Calu3 (cell line): ENCODE measurements around the gene NFKBIZ. TPM values are rescaled to one million over a fixed set of nuclear protein-coding genes. Genes with fewer than 3 reads are reported as not detected.

Experiments used
- BruUV-seq: library from RNA; stranded (reverse); fragments of 400-500 nt; replicated peaks from 2 replicates; lab custom pipeline; 2021; lab: Mats Ljungman, UMichigan
- CTCF ChIA-PET: fragments of 300-600 bp; sonication (Branson Sonifier 250); formaldehyde crosslinking; loops from one replicate; lab custom pipeline; 2022; ENCODE audit warnings: antibody characterized with exemption; lab: Charles Lee
- DNase-seq: peaks from one replicate; pipeline ENCODE4 v3.0.0; 2022
- H3K27ac Mint-ChIP-seq: one replicate; pipeline ENCODE4 v1.8.0; 2022; ENCODE audit warnings: mixed read lengths; ENCODE audit not compliant: unreplicated experiment
- H3K27me3 Mint-ChIP-seq: one replicate; pipeline ENCODE4 v1.8.0; 2022; ENCODE audit warnings: mixed read lengths; ENCODE audit not compliant: unreplicated experiment
- H3K36me3 Mint-ChIP-seq: one replicate; pipeline ENCODE4 v1.8.0; 2022; ENCODE audit warnings: mild to moderate bottlenecking, moderate library complexity, mixed read lengths; ENCODE audit not compliant: insufficient read depth, unreplicated experiment
- H3K4me1 Mint-ChIP-seq: one replicate; pipeline ENCODE4 v1.8.0; 2022; ENCODE audit warnings: mild to moderate bottlenecking, low read depth, mixed read lengths; ENCODE audit not compliant: unreplicated experiment
- H3K4me3 Mint-ChIP-seq: one replicate; pipeline ENCODE4 v1.8.0; 2022; ENCODE audit warnings: mild to moderate bottlenecking, low read depth, moderate library complexity, mixed read lengths; ENCODE audit not compliant: unreplicated experiment
- H3K9me3 Mint-ChIP-seq: one replicate; pipeline ENCODE4 v1.8.0; 2022; ENCODE audit warnings: low read depth, mixed read lengths; ENCODE audit not compliant: unreplicated experiment
- intact Hi-C: fragments of 100-400 bp; cut with micrococcal nuclease; formaldehyde crosslinking; loops from one replicate; pipeline ENCODE4 v1.10.0; 2022; ENCODE audit not compliant: unreplicated experiment
- total RNA-seq: library from RNA; stranded (reverse); gene quantifications from 2 replicates; pipeline ENCODE4 v1.2.3, GENCODE V29; 2022
- TF ChIP-seq, protein P1 (sequence below): fragments of 200-600 bp; IDR thresholded peaks from one replicate; pipeline ENCODE4 v1.8.0; 2022; ENCODE audit warnings: antibody characterized with exemption; ENCODE audit not compliant: unreplicated experiment

Gene NFKBIZ
- total RNA-seq, 1 experiment from 2014 or later, result 217 TPM

DNA sequence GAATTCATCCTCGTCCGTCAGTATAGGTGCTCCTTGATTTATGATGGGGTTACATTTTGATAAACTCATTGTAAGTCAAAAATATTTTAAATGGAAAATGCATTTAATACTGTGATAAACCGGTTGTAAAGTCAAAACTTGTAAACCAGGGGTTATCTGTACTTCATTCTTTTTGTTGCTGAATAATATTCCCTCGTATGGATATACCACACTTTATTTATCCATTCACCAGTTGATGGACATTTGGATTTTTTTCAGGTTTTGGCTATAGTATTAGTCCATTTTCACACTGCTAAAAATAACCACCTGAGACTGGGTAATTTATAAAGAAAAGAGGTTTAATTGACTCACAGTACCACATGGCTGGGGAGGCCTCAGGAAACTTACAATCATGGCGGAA lies 47.7 kb downstream of the NFKBIZ start:
- H3K4me3 Mint-ChIP-seq, result no peak overlapping the region
- H3K27ac Mint-ChIP-seq, result no peak overlapping the region
- BruUV-seq, result no TSS peak
- CTCF ChIA-PET, result no interaction called here
- no peak for DNase-seq
- no peaks in the 10 kb centered on the region for H3K27me3 Mint-ChIP-seq
- intact Hi-C loops, result no loop called here
- H3K9me3 Mint-ChIP-seq, result no peaks in the 10 kb centered on the region
- H3K36me3 Mint-ChIP-seq, result no peaks in the 10 kb centered on the region
- peaks cover 15% of the 10 kb centered on the region for H3K4me1 Mint-ChIP-seq
- TF ChIP-seq, protein P1, sequence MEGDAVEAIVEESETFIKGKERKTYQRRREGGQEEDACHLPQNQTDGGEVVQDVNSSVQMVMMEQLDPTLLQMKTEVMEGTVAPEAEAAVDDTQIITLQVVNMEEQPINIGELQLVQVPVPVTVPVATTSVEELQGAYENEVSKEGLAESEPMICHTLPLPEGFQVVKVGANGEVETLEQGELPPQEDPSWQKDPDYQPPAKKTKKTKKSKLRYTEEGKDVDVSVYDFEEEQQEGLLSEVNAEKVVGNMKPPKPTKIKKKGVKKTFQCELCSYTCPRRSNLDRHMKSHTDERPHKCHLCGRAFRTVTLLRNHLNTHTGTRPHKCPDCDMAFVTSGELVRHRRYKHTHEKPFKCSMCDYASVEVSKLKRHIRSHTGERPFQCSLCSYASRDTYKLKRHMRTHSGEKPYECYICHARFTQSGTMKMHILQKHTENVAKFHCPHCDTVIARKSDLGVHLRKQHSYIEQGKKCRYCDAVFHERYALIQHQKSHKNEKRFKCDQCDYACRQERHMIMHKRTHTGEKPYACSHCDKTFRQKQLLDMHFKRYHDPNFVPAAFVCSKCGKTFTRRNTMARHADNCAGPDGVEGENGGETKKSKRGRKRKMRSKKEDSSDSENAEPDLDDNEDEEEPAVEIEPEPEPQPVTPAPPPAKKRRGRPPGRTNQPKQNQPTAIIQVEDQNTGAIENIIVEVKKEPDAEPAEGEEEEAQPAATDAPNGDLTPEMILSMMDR, result no peak

DNA sequence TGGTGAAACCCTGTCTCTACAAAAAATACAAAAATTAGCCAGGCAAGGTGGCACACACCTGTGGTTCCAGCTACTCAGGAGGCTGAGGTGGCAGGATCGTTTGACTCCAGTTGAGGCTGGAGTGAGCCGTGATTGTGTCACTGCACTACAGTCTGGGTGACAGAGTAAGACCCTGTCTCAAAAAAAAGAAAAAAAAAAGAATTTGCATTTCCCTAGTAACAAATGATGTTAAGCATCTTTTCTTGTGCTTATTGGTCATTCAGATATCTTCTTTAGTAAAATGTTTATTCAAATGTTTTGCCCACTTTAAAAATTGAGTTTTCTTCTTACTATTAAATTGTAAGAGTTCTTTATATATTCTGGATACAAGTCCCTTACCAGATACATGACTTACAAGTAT lies 48.7 kb downstream of the NFKBIZ start:
- H3K4me3 Mint-ChIP-seq, result no peak overlapping the region
- no peaks in the 10 kb centered on the region for H3K36me3 Mint-ChIP-seq
- no TSS peak for BruUV-seq
- DNase-seq, result no peak
- H3K27ac Mint-ChIP-seq, result no peak overlapping the region
- H3K27me3 Mint-ChIP-seq, result no peaks in the 10 kb centered on the region
- TF ChIP-seq, protein P1, result no peak
- intact Hi-C loops, result no loop called here
- CTCF ChIA-PET, result no interaction called here
- H3K4me1 Mint-ChIP-seq, result peaks cover 13% of the 10 kb centered on the region
- H3K9me3 Mint-ChIP-seq, result no peaks in the 10 kb centered on the region

DNA sequence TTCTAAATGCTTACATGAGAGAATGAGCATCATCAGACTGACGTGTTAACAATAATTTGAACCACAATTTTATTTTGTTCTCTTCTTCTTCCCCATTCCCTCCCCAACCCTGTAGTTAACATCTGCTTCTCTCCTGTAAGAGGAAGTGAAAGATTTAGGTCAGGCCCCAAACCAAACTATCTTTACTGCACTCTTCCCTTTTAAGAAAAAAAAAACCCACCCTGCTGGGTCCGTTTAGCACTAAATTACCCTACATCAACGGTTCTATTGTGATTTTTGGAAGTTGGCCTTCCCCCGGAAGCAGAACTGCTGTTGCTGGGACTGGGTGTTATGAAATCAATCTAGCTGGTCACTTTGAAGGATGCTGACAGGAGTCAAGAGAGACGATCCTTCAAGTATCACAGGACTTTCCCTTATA lies 49.4 kb downstream of the NFKBIZ start:
- DNase-seq, result no peak
- no peaks in the 10 kb centered on the region for H3K36me3 Mint-ChIP-seq
- no peaks in the 10 kb centered on the region for H3K27me3 Mint-ChIP-seq
- peaks cover 13% of the 10 kb centered on the region for H3K4me1 Mint-ChIP-seq
- TF ChIP-seq, protein P1, result no peak
- no peak overlapping the region for H3K27ac Mint-ChIP-seq
- no peaks in the 10 kb centered on the region for H3K9me3 Mint-ChIP-seq
- H3K4me3 Mint-ChIP-seq, result no peak overlapping the region
- no TSS peak for BruUV-seq
- CTCF ChIA-PET, result no interaction called here
- intact Hi-C loops, result no loop called here

DNA sequence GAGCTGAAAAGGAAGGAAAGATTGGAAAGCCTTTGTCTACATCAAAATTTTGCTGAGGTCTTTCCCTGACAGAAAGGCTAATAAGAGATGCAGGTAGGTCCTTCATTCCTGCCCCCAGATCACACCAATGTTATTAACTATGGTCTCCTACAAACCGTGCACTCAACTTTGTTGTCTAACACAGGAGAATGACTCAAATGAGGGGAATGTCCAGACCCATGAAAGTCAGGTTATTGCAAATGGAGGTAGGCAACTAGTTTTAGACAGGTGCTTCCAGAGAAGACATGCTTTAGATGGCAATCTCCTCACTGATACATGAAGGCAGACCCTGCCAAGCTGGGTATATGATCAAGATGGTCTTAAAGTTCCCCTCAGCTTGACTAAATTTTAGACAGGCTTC lies 51.0 kb downstream of the NFKBIZ start:
- peaks cover 13% of the 10 kb centered on the region for H3K4me1 Mint-ChIP-seq
- no peaks in the 10 kb centered on the region for H3K9me3 Mint-ChIP-seq
- no peaks in the 10 kb centered on the region for H3K36me3 Mint-ChIP-seq
- intact Hi-C loops, result no loop called here
- no peak overlapping the region for H3K4me3 Mint-ChIP-seq
- TF ChIP-seq, protein P1, result no peak
- H3K27me3 Mint-ChIP-seq, result no peaks in the 10 kb centered on the region
- no peak for DNase-seq
- CTCF ChIA-PET, result no interaction called here
- no TSS peak for BruUV-seq
- H3K27ac Mint-ChIP-seq, result no peak overlapping the region

DNA sequence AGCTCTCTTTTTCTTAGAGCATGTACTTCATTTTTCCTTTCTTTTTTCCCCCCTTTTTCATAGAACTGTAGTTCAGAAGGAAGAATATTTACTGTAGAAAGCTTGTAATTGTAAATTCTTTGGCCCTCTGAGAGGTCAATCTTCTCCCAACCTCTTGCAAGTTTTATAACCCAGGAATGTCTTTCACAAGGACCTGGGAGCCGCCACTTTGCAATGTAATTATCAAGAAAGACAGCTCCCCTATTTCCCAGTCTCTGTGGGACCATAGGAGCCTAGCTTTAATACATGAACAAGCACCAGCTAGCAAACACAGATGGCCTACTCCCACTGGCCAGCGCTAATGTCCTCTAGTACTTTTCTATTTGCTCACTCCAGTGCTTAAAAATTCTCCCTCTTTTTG lies 51.4 kb downstream of the NFKBIZ start:
- CTCF ChIA-PET, result no interaction called here
- BruUV-seq, result no TSS peak
- Mint-ChIP-seq H3K9me3 (no peaks in the 10 kb centered on the region), H3K4me3 (no peak overlapping the region), H3K4me1 (peaks cover 13% of the 10 kb centered on the region), H3K27me3 (no peaks in the 10 kb centered on the region), H3K36me3 (no peaks in the 10 kb centered on the region), H3K27ac (no peak overlapping the region)
- TF ChIP-seq, protein P1, result no peak
- DNase-seq, result no peak
- intact Hi-C loops, result no loop called here
